ENCODE measurements around the gene HYAL1. TPM values are rescaled to one million over a fixed set of nuclear protein-coding genes. Genes with fewer than 3 reads are reported as not detected.
A peak's percentile ranks its signal among the peaks of the same experiment; 100 is the strongest.

HYAL1 gene
- total and polyA plus RNA-seq, 9 donors = 1.8 to 9.3 (median 3.5) TPM

DNA sequence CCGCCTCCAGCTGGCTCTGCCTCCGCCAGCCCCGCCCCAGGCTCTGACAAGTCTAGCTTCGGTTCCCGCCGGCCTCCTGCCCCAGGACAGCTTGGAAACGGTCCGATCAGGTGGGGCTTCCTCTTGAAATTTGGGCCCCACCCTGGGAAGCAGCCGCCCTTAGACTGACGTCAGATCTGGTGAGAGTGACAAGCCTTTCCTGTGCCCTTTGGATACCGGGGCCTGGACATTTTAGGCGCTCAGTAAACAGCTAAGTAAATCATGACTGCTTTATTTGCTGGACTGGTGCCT lies 3.8 kb downstream of the HYAL1 start:
- DNase-seq = no peak
- intact Hi-C loops (cut with DNase I) = no loop called here
- H3K4me3 ChIP-seq = peak overlapping the region; percentile 37
- TF ChIP-seq EP300 (IDR thresholded peaks at IDR 0.05) (no peak), POLR2A (IDR thresholded peaks at IDR 0.05) (peak; percentile 19)
- TF ChIP-seq, protein P1, sequence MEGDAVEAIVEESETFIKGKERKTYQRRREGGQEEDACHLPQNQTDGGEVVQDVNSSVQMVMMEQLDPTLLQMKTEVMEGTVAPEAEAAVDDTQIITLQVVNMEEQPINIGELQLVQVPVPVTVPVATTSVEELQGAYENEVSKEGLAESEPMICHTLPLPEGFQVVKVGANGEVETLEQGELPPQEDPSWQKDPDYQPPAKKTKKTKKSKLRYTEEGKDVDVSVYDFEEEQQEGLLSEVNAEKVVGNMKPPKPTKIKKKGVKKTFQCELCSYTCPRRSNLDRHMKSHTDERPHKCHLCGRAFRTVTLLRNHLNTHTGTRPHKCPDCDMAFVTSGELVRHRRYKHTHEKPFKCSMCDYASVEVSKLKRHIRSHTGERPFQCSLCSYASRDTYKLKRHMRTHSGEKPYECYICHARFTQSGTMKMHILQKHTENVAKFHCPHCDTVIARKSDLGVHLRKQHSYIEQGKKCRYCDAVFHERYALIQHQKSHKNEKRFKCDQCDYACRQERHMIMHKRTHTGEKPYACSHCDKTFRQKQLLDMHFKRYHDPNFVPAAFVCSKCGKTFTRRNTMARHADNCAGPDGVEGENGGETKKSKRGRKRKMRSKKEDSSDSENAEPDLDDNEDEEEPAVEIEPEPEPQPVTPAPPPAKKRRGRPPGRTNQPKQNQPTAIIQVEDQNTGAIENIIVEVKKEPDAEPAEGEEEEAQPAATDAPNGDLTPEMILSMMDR (IDR thresholded peaks at IDR 0.05) = no peak
- 0 to 2% (median 1%) methylated on average over 12 of the region's 12 CpGs for WGBS, 3 donors
- H3K9me3 ChIP-seq = no peaks in the 10 kb centered on the region
- peak overlapping the region; percentile 9 to 68 for H3K27ac ChIP-seq
- no peaks in the 10 kb centered on the region for H3K36me3 ChIP-seq
- H3K4me1 ChIP-seq (ENCODE audit: insufficient read depth) = peaks cover 13% of the 10 kb centered on the region
- no peaks in the 10 kb centered on the region for H3K27me3 ChIP-seq

DNA sequence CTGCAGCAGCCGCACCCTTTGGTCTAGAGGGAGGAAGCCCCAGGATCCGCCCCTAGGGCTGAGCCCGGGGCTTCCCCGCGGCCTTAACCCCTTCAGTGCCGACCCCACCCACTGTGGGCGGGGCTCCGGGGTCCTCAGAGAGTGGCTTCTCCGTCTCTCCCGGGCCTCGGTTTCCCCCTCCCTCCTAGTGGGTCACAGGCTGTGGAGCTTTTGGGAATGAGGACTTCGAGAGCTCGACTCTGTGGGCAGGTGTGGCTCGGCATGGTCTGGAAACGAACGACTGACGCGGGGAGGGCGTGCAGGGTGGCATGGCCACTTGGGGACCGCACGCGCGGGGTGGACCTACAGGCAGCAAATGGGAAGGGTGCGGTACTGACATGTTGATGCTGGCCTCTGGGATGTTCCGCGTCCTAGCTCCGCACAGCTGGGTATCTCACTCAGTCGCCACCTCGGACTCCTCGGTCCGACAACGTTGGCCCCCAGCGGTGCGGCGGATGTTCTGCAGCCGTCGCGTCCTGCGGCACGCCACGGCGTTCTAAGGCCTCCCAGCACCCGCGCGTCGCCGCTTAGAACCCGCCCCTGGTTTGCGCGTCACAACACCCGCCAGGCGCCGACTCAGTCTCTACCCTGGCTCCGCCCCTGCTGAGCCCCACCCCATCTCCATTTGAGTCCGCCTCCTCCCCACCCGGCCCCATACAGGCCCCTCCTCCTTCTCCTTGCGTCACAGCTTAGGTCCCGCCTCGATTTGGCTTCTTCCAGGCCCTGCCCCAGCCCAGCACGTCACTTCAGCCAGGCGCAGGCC lies 4.3 kb downstream of the HYAL1 start, which contains the start of the genes HYAL3 and NAA80:
HYAL3 (minus strand) TSS at position 570 of the 802 bp plus-strand sequence. CDS start 3,803 bp downstream, outside the sequence.
NAA80 (minus strand) TSS at position 570 of the 802 bp plus-strand sequence. CDS start 1,942 bp downstream, outside the sequence.
- 0% methylated on average over 56 to 61 of the region's 61 CpGs for WGBS, 3 donors
- intact Hi-C loops (cut with DNase I) = no loop called here
- Histone ChIP-seq H3K27ac (peak within 1 kb of the TSS; percentile 52 to 81), H3K4me1 (ENCODE audit: insufficient read depth) (peaks cover 13% of the 10 kb centered on the region), H3K4me3 (peak within 1 kb of the TSS; percentile 63), H3K9me3 (no peaks in the 10 kb centered on the region), H3K27me3 (no peaks in the 10 kb centered on the region), H3K36me3 (no peaks in the 10 kb centered on the region)
- peak; percentile 99 to 100 (median 99) for DNase-seq
- TF ChIP-seq POLR2A (IDR thresholded peaks at IDR 0.05) = peak; percentile 95
- TF ChIP-seq EP300 (IDR thresholded peaks at IDR 0.05) = peak; percentile 59
- TF ChIP-seq, protein P1 (IDR thresholded peaks at IDR 0.05) = peak in 2 of 3 donors; percentile 55 to 67

DNA sequence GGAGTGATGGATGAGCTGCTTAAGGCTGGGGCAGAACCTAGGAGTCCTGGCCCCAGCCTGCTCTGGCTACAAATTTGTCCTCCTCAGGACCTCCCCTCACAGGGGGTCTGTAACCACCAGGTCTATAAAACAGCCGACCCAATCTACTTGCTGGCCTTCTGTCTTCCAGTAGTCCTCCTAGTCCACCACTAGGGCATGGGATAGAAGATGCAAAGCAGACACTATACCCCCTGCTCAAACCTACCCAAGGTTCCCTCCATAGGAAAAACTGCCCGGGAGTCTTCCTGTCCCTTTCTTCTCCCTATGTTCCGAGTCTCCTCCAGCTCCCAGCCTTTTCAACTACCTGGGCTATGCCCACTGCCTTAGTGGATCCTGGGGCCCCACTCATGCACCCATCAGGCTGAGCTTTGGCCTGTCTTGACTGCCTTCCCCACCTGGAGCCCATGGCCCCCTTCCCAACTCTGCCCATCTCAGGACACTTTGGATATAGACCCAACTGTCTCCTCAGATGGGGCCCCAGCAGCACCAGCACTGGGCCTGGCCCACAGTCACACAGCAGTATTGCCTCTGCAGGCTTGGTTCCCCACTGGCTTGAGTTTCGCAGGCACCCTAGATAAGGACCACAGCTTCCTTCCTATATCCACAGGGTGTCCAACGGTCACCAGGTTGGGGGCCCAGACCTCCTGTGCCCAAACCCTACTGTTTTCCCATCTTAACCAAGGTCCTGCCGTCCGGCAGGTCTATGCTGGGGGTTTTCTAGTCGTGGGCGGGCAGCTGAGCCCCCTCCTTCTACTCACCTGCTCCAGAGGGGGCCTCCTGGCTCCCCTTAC lies 5.3 kb downstream of the HYAL1 start:
- no peaks in the 10 kb centered on the region for H3K27me3 ChIP-seq
- H3K9me3 ChIP-seq = no peaks in the 10 kb centered on the region
- 36 to 39% (median 36%) methylated on average over 9 of the region's 9 CpGs for WGBS, 3 donors
- H3K4me1 ChIP-seq (ENCODE audit: insufficient read depth) = peaks cover 8% of the 10 kb centered on the region
- H3K27ac ChIP-seq = peak overlapping the region; percentile 52 to 81
- intact Hi-C loops (cut with DNase I) = no loop called here
- H3K4me3 ChIP-seq = peak overlapping the region; percentile 63
- TF ChIP-seq POLR2A (IDR thresholded peaks at IDR 0.05) = no peak
- TF ChIP-seq, protein P1 (IDR thresholded peaks at IDR 0.05) = no peak
- TF ChIP-seq EP300 (IDR thresholded peaks at IDR 0.05) = no peak
- DNase-seq = peak in 2 of 5 donors; percentile 51 to 52
- H3K36me3 ChIP-seq = no peaks in the 10 kb centered on the region

DNA sequence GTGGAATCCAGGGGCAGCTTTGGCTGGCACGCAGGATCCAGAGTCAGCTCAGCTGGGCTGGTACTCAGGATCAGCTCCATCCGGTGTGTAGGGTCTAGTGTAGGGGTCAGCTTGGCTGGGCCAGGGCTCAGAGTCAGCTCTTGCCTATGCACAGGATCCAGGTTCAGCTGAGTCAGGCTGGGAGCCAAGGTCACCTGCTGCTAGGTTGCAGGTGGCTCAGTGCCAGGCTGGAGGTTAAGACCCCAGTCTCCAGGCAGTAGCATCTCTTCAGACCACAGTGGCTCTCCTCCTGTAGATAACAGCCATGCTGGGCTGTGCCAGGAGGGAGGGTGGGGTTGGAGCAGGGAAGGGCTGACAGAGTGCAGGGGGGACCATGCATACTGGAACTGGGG lies 6.0 kb downstream of the HYAL1 start:
- Histone ChIP-seq H3K9me3 (no peaks in the 10 kb centered on the region), H3K36me3 (no peaks in the 10 kb centered on the region), H3K27me3 (no peaks in the 10 kb centered on the region), H3K27ac (no peak overlapping the region), H3K4me1 (ENCODE audit: insufficient read depth) (peaks cover 9% of the 10 kb centered on the region), H3K4me3 (no peak overlapping the region)
- 80 to 82% (median 81%) methylated on average over 2 of the region's 2 CpGs for WGBS, 3 donors
- TF ChIP-seq POLR2A (IDR thresholded peaks at IDR 0.05) = no peak
- TF ChIP-seq, protein P1 (IDR thresholded peaks at IDR 0.05) = no peak
- TF ChIP-seq EP300 (IDR thresholded peaks at IDR 0.05) = no peak
- intact Hi-C loops (cut with DNase I) = no loop called here
- peak in 3 of 5 donors; percentile 61 to 67 (median 63) for DNase-seq
